ENCODE results near the gene GPHN.

GPHN gene

GRCh38 chr14:66603945-66604344, 96.0 kb downstream of the GPHN start:
- no peak for DNase-seq

GRCh38 chr14:66606826-66607225, 98.9 kb downstream of the GPHN start:
- no peak for DNase-seq

GRCh38 chr14:66610154-66610563, 102.2 kb downstream of the GPHN start:
- DNase-seq = no peak

DNA sequence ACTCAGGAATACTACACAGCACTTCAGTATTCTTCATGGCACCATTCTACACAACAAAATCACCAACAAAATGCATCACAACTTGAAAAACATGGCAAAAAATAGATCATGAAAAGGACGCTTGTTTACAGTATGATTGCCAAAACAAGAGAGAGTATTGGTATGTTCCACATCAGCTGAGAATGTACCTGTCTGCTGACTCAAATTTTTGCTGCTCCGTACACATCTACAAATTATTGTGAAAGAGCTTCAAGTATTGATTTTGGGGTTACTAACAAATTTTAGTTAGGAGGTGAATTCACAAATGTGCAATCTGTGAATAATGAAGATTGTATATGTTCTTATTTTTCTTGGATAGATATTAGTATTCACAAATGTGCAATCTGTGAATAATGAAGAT, 105.4 kb downstream of the GPHN start:
- DNase-seq = no peak

DNA sequence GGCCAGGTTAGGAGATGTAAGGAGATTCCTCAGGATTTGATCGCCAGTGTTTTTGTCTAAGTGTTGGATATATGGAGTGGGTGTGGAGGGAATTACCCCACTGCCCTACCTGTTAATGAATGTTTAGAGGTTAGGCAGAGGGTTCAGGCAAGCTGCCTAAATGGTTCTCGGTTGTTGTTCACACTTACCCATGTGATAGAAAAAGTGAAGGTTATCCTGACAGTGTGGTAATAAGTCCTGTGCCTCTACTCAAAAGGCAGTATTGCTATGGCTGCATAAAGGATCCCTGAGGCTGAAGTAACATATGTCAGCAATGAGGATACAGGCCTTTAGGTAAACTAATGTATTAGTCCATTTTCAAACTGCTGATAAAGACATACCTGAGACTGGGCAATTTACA, 112.0 kb downstream of the GPHN start:
- no peak for DNase-seq

- no peak for DNase-seq
Observed at GRCh38 chr14:66623838-66624237, 115.9 kb downstream of the GPHN start.

- DNase-seq = no peak
Observed at GRCh38 chr14:66624336-66624937, 116.5 kb downstream of the GPHN start.

GRCh38 chr14:66628636-66629035, 120.7 kb downstream of the GPHN start:
- DNase-seq = no peak

- DNase-seq = no peak
Observed at GRCh38 chr14:66629499-66629898, 121.6 kb downstream of the GPHN start.

GRCh38 chr14:66634876-66635275, 126.9 kb downstream of the GPHN start:
- DNase-seq = no peak

GRCh38 chr14:66635435-66635834, 127.5 kb downstream of the GPHN start:
- no peak for DNase-seq

- no peak for DNase-seq
Observed at GRCh38 chr14:66636240-66636639, 128.3 kb downstream of the GPHN start.

DNA sequence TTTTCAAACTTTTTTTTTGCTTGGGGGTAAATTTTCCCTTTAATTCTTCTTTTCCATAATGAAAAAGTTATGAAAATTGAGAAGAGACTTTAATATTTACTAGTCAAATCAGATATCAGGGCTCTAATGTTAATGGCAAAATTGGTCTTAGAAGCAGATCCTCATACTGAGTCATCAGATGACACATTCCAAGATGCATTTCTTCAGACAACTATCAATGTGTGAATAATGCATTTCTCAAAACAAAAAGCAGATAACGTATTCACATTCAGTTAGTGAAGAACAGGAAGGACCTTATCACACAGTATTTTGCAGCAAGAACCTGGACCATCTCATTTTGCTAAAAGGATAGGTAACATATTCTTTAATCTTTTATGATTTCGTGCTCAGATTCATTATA, 130.7 kb downstream of the GPHN start:
- no peak for DNase-seq

GRCh38 chr14:66641861-66642635, 134.1 kb downstream of the GPHN start:
- DNase-seq = no peak

- DNase-seq = no peak
Observed at GRCh38 chr14:66643344-66643743, 135.4 kb downstream of the GPHN start.

DNA sequence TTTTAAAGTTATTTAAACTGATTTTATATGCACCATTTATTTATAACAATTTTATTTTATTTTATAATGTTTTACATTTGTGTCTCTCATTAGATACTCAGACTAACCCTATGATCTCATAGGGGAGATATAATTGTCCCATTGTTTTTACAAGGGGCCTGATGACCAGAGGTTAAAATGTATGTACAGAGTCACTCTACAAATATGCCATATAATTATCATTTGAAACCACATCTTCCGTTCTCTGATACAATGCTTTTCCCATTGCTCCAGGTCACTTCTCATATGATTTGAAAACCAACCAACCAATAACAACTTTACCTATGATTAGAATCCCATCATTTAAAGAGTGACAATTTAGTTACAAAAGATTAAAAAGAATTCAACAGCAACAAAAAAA, 137.8 kb downstream of the GPHN start:
- DNase-seq = no peak

GRCh38 chr14:66649498-66649897, 141.6 kb downstream of the GPHN start:
- no peak for DNase-seq

DNA sequence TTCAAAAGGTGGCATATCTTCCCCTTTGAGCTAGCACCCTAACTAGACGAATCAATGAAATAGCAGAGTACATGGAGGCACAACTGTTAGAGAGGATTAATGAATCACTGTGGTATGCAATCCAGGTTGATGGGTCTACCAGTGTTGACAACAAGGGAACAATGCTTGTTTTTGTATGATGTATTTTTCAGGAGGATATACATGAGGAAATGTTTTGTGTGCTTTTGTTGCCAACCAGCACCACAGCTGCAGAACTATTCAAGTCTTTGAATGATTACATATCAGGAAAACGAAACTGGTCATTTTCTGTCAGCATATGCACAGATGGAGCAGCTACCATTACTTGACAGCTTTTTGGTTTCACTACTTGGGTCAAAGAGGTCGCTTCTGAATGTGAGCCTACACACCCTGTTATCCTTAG, 142.6 kb downstream of the GPHN start:
- no peak for DNase-seq

DNA sequence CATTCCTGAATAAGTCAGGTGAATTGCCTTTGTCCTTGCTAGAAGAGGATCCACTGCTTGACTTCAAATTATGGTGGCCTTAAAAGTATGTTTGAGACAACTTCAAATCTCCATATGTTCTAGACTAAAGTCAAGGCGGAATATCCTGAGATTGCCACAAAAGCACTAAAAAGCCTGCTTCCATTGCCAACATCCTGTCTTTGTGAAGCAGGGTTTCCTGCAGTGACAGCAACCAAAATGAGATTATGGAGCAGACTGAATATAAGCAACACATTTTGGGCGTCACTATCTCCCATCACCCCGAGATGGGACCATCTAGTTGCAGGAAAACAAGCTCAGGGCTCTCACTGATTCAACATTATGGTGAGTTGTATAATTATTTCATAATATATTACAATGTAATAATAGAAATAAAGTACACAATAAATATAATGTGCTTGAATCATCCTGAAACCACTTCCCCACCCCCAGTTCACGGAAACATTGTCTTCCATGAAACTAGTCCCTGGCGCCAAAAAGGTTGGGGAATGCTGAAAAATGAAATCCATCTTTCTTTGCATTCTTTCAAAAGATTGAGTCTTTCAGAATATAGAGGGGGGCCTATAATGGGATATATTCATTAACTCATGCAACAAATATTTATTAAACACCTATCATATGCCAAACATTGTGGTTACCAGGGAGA, 143.7 kb downstream of the GPHN start:
- no peak for DNase-seq

- DNase-seq = no peak
Observed at GRCh38 chr14:66652525-66653106, 144.7 kb downstream of the GPHN start.

GRCh38 chr14:66657780-66658179, 149.8 kb downstream of the GPHN start:
- no peak for DNase-seq

DNA sequence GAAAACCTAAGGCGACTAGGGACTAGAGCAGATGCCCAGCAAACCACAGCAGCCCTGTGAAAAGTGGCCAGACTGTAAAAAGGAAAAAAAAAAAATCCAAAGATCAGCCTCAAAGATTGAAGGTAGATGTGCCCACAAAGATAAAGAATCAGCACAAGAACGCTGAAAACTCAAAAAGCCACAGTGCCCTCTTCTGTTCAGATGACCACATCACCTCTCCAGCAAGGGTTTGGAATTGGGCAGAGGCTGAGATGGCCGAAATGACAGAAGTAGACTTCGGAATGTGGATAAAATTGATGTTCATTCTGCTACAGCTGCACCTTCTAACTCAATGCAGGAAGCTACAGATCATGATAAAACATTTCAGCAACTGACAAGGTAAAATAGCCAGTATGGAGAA, 154.4 kb downstream of the GPHN start:
- no peak for DNase-seq

DNA sequence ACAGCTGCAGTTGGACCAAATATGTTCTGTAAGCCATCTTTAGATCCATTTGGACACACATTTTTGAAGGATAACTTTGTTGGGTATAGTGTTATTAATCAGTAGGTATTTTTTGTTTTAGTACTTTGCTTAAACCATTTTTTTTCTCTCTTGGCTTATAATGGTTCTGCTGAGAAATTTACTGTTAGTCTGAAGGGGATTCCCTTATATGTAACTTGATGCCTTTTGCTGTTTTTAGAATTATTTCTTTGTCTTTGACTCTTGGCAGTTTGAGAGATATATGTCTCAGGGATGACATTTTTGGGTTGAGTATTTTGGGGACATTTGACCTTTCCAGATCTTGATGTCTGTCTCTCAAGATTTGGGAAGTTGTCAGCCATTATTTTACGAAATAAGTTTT, 169.8 kb downstream of the GPHN start:
- no peak for DNase-seq

- no peak for DNase-seq
Observed at GRCh38 chr14:66680216-66680615, 172.3 kb downstream of the GPHN start.

Data from activated CD4-positive, CD25-positive, alpha-beta regulatory T cell treated with anti-CD3 and anti-CD28 coated beads, Interleukin-2, amount 50 U/mL, for 72 hours (primary cell).